GM21825 (cell line): ENCODE results near the gene SLC25A48.

Experiments
- ATAC-seq: cut with Tn5 transposase; IDR thresholded peaks from one replicate; pipeline ENCODE4 v1.9.1; 2021; ENCODE audit warnings: mild to moderate bottlenecking, moderate library complexity; ENCODE audit not compliant: unreplicated experiment

Gene SLC25A48

DNA sequence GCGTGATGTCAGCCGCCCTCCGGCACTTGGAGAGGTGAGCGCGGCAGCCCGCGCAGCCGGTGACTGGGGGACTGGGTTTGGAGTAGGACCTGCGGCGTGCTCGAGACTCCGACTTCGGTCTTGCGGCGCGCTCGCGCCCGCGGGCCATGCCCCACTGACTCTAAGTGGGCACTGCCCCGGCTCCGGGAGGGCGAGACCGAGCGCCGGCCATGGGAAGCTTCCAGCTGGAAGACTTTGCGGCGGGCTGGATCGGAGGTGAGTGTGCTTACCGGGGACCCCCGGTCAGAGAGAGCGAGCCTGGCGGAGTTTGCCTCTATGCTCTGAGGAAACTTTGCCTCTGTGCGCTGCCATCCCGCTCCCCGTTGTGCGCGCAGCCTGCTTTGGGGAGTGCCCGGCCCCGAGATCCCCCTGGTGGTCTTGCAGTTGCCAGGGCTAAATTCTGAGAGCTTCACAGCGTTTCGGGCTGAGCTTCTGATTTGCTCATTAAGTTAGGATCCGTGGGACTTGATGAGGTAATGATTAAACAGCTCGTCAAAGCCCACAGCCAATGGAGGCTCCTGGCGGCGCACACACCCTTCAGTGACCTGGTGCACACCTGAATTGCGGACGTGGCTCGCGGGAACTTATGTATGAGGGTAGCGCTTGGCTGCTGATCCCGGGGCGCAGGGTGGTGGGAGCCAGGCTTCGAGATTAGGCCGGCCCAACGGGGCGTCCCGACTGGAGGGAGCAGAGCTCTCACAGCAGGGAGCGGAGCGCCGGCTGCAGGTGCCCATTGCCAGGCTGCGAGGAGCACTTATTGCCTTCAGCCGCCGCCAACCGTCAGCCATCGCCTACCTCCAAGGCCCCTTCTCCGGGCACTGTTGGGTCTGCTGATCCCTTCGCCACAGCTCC lies at the start of gene SLC25A48:
Gene SLC25A48 (plus strand): TSS at position 25 of the 891 bp plus-strand sequence. CDS start 185 bp downstream, at position 210.
- no peak for ATAC-seq

DNA sequence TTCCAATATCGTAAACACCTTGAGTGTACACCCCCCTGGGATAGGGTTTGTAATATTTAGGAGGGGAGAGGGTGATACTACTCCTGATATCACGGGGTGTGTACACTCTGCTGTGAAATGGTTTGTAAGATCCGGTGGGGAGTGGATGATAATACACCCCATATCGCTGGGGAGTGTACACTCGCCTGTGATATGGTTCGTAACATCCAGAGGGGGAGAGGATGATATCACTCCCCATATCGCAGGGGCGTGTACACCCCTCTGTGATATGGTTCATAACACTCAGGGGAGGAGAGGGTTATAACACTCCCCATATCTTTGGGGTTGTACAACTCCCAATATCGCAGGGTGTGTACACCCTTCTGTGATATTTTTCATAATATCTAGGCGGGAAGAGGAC lies 33.8 kb upstream of the SLC25A48 start:
- ATAC-seq = no peak

DNA sequence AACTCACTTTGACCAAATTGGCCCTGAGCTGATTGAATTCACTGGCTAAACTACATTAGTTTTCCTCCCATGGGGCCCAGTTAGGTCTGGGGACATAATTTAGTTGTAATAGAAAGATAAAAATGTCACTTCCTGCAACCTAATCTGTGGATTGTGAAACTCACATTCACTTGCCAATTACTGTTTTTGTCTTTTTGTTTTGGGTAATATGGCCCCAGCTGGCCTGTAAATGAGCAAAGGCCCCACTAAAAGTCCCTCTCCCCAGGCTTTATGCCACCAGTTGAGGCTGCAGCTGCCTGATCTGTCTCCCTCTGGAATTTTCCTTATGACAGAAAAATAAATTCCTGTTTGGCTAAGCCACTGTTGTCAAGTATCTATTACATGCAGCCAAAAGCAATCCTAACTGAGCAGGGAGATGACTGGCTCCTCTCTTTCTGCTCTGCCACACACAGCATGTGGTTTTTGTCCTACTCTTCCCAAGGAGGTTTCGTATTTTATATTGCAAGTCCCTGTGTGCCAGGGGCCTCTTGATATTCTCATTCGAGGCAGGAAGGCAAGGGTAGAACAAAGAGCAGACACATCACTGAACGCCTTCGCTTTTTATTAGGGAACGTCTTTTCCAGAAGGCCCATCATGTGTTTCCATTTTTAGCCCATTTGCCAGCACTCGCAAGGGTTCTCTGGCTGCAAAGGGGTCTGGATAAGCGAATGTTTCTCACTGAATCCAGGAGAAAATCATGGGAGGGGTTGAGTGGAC lies 24.1 kb upstream of the SLC25A48 start:
- no peak for ATAC-seq

DNA sequence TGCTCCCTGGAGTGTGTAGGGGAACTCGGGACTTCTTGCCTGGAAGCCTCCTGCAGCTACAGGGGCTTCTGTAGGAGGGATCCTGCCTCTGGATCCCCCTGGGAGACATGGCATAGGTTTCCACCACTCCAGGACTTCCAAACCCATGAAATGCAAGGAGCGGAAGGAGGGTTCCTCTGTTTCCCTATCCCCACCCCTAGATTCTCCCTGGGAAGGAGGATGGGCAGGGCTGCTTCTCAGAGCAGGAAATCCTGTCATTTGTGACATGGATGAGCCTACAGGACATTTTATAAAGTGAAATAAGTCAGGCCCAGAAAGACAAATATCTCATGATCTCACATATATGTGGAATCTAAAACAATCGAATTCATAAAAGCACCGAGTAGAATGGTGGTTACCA lies 23.5 kb upstream of the SLC25A48 start:
- no peak for ATAC-seq

DNA sequence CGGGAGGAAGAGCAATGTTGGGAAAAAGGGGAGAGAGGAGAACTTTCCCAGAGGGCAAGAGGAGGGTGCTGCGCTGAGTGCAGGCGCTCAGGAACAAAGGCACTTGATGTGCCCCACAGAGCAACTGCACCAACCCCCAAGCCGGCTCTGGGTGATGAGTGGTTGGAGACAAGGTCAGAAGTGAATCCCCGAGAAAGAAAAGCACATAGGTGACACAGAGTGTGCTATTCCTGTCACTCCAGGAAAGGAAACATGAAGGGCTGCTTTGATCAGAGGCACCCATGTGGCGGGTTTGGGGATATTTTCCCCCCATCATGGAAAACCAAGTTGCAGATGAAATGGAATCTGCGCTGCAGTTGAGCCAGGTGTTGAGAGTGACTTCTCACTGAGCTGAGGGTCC lies 20.7 kb upstream of the SLC25A48 start:
- ATAC-seq = no peak

DNA sequence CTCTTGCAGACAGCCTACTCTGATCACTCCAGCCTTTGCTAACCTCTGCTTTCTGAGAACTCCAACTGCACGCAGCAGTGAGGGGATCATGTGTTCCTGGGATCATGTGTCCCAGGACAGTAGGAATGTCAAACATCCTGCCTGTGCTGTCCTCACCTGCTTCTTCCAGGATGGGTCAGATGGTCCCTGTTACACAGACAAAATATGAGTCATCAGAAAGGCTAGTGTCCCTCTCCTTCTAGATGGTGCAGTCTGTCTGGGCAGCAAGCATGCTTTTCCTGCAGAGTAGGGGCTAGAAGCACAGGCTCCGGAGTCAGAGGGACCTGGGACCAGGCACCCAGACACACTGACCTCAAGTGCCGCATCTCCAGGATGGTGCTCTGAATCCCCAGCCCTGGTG lies 20.1 kb upstream of the SLC25A48 start:
- no peak for ATAC-seq

DNA sequence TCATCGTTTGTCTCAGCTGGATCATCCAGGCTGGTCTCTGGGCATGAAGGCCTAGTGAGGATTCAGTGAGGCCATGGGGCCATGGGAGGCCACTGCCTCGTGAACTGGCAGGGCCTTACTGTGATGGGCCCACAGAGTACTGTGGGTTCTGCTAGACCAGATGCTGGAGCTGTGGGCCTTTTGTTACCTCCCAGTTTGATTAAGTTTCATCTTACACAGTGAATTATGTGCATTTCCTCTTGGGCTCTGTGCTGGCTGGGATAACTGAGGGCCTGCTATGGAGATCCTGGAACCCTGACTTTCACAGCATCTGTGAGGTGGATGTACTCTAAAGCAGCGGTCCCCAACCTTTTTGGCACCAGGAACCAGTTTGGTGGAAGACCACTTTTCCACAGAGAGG lies 19.7 kb upstream of the SLC25A48 start:
- ATAC-seq = no peak

DNA sequence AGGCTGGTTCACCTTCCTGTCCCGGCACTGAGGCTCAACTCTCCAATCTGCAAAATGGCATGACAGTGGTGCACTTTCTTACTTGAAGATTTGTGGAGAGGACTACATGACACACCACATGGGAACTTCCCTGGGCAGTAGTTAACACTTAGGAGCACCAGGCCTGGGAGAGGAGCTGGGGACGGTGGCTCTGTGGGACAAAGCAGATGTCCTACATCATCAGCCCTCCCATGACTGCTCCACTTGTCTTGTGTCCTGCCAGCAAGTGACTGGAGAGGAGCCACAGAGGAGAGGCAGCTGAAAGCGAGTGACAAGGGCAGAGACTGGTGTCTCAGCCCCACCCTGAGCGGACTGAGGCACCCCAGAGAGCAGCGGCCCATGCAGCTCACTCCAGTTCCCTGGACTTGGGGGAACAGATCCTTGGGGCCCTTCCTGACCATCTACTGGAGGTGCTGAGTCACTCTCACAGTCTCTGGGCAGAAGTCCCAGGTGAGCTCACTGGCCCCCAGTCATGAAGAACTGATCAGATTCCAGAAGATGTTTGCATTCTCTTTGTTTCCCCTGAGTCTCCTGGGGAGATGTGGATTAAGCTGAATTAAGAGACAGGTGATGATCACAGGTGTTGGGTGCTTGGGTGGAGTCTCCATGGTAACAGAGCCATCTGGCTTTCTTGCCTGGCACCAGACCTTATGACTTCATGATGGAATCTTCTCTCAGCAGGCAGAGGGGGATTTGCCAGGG lies 13.2 kb upstream of the SLC25A48 start:
- no peak for ATAC-seq

DNA sequence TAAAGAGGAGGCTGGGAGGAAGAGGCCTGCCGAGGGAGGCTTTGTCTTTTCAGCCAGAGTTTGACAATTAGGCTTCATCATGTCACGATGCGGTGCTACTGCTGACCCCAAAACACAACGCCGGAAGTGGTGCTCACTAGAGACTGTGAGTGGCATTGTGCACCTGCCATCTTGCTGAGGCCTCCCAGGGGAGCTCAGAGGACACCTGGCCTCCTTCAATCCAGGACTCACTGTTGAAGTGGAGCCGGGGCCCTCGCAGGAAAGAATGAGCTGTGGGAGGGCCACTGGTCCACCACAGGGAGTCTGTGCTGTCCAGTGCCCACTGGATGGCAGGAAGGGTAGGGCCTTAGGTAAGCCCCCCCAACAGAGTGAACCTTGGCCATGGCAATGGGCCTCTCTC lies 12.7 kb upstream of the SLC25A48 start:
- no peak for ATAC-seq

GRCh38 chr5:135822286-135822685 lies 12.2 kb upstream of the SLC25A48 start:
- ATAC-seq = no peak

- ATAC-seq = no peak
Measured at GRCh38 chr5:135822959-135823358, 11.5 kb upstream of the SLC25A48 start.

DNA sequence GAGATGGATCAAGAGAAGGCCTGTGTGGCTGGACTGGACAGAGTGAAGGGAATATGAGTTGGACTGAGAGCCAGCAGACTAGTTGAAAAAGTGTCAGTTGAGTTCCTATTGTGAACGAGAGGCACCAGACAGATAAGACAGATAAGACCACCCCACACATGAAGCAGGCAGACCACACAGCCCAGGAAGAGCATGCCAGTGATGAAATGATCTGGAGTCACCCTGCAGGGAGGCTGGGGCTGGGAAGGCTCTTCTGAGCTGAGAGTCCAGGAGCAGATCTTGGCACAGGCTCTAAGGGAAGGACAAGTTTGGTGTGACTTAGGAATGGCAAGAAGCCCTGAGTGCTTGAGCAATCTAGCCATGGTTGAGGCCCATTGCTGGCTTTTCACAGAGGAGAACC lies 10.6 kb upstream of the SLC25A48 start:
- no peak for ATAC-seq

GRCh38 chr5:135824541-135825041 lies 9.9 kb upstream of the SLC25A48 start:
- ATAC-seq = no peak

DNA sequence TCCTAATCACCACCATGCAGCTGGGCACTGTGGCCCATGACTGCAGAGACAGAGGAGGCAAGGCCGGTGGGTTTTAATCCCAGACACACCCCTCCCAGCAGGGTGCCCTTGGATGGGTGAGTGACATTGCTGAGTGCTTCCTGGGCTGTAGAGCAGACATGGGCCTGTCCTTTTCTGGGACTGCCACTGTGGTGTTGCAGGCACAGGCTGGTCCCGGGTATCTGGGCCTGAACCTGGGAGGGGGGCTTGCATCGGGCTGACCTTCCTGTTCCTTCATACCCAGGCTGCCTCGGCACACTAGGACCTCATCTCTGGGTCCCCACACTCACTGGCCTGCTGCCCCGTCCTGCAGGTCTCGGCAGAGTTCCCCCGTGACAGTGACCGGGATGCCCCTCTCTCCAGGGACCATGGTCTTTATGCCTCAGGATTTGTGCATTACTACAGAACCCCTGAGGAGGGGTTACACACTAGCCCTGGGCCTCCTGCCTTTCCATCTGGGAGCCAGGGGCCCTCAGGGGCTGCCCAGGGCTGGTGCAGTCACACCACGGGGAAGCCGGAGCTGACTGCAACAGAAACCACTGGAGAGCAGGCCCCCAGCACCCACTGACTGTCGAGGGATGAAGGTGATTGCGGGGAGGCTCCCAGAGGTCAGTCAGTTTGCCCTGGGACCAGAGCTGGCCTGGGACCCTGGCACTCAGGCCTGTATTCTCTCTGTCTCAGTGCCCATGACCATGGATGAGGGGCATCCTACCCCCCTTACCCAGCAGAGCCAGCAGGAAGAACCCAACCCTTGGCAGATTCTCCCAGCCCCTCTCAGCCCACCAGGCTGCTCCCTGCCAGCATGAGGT lies 8.9 kb upstream of the SLC25A48 start:
- no peak for ATAC-seq

DNA sequence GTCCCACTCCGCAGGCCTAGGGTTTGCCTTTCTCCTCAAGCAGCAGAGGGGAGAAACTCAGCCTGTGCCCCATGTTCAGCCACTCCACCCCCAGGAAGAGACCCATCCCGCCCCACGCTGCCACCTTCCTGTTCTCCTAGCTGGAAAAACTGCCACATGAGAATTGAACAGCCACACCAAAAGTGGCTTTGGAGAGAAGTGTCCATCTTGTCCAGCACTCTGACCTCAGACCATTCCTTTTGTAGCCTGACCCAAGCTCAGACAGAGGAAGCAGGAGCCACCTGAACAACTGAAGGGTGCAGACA lies 8.3 kb upstream of the SLC25A48 start:
- no peak for ATAC-seq

DNA sequence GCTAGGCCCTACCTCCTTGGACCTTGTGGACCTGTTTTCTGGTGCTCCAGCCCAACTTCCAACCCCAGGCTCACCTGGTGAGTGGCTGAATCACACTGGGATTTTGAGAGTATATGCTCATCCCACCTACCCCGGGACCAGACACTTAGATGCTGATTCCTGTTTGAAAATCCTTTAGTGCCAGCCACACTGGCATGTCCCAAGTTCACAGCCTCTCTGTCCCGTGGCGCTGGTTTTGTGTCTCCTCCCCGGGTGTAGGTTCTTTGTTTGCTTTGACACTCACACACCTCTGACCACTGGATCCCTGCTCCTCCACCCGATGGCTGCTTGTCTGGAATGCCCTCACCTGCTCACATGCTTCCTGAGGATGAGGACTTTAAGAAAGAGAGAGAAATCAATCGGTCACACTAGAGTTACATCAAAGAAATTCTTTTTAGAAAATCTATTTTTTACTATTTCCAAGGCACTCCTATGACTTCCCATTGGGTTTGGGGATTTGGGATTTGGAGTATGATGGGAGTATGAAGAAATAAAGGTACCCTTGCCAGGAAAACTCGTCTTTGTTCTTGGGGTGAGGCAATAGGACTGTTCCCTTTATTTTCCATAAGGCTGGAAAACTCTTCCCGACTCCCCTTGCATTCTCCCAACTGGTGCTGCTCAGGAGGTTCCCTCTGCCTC lies 7.3 kb upstream of the SLC25A48 start:
- ATAC-seq = no peak

DNA sequence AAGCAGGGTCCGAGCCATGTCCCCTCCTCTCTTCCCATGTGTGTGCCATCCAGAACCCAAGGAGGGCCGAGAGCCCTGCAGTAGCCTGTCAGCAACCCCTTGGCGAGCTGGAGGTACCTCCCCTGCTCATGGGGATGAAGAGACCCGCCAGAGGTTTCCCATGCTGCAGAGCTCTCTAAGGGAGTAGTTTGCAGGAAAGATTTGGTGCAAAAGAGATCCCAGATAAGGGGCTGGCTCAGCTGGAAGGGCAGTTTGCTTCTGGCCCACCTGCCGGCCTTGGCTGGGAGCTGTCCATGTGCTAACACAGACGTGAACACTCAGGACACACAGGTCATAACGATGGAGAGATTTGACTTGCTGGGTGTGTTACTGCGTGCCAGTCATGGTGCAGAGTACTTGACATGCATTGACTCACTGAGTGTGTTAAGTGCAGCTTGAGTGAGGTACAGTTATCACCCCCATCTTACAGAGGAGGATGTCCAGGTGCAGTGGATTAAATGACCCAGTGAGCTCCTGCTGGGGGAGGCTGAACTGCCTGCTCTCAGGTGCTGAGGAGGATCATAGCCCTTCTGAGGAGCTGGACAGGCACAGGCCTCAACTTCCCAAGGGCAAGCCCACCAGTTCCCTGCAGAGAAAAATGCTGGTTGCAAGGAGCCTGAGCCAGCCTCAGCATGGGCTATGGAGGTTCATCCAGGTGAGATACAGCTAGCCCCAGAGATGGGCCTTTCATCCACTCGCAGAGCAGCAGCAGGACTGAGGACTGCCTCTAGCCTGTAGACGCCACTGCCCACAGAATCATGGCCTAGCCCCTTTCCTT lies 6.3 kb upstream of the SLC25A48 start:
- no peak for ATAC-seq

DNA sequence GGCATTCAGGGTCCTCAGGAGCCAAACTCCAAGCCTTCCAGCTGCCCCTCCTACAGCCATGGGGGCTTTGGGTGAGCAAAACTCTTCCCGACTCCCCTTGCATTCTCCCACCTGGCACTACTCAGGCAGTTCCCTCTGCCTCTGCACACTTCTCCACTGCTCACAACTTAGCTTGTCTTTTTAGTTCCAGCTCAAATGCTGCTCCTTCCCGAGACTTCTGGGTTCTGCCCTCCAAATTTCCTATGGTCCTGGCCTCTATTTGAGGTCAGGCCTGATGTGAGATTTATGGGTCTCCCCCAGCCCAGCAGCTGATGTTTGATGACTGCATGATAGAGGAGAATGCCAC lies 5.7 kb upstream of the SLC25A48 start:
- ATAC-seq = no peak

- no peak for ATAC-seq
Measured at GRCh38 chr5:135829179-135829578, 5.3 kb upstream of the SLC25A48 start.
